WTC11 (cell line): ENCODE results near the gene DEXI. TPM values are rescaled to one million over a fixed set of nuclear protein-coding genes. Genes with fewer than 3 reads are reported as not detected.
A peak's percentile ranks its signal among the peaks of the same experiment; 100 is the strongest.

Experiments used
- AR ChIP-seq: fragments of 250-450 bp; sonication (Bioruptor Pico); IDR thresholded peaks from 2 replicates; pipeline ENCODE4 v1.9.0; 2021; ENCODE audit warnings: mild to moderate bottlenecking
- CTCF ChIP-seq: fragments of 200-600 bp; IDR thresholded peaks from 2 replicates; pipeline ENCODE4 v1.8.0; 2022; ENCODE audit warnings: antibody characterized with exemption
- FOXK1 ChIP-seq: sonication (generic); formaldehyde crosslinking; IDR thresholded peaks from 2 replicates; pipeline ENCODE4 v1.8.0; 2022; ENCODE audit warnings: mild to moderate bottlenecking, moderate library complexity, missing genetic modification reagents
- FOXP4 ChIP-seq: sonication (generic); formaldehyde crosslinking; IDR thresholded peaks from 2 replicates; pipeline ENCODE4 v1.8.0; 2022; ENCODE audit warnings: mild to moderate bottlenecking, missing genetic modification reagents
- GTF2I ChIP-seq: fragments of 250-450 bp; sonication (Bioruptor Pico); conservative IDR thresholded peaks from 2 replicates; pipeline ENCODE4 v1.4.0; 2021; ENCODE audit warnings: mild to moderate bottlenecking
- HMGA2 ChIP-seq: fragments of 250-450 bp; sonication (Bioruptor Pico); IDR thresholded peaks from 2 replicates; pipeline ENCODE4 v1.4.0; 2021; ENCODE audit warnings: mild to moderate bottlenecking, moderate library complexity
- HMGXB4 ChIP-seq: sonication (generic); formaldehyde crosslinking; IDR thresholded peaks from 2 replicates; pipeline ENCODE4 v1.8.1; 2023; ENCODE audit warnings: mild to moderate bottlenecking, moderate library complexity, missing genetic modification reagents
- JAZF1 ChIP-seq: fragments of 250-450 bp; sonication (Bioruptor Pico); IDR thresholded peaks from 2 replicates; pipeline ENCODE4 v1.9.0; 2021; ENCODE audit warnings: moderate library complexity, mild to moderate bottlenecking, inconsistent platforms
- MXD4 ChIP-seq: fragments of 250-450 bp; sonication (Bioruptor Pico); IDR thresholded peaks from 2 replicates; pipeline ENCODE4 v1.8.0; 2021; ENCODE audit warnings: mild to moderate bottlenecking, moderate library complexity, borderline replicate concordance
- NFATC4 ChIP-seq: fragments of 250-450 bp; sonication (Bioruptor Pico); IDR thresholded peaks from 2 replicates; pipeline ENCODE4 v1.9.0; 2021; ENCODE audit warnings: mild to moderate bottlenecking
- NFE2L1 ChIP-seq: sonication (generic); formaldehyde crosslinking; IDR thresholded peaks from 2 replicates; pipeline ENCODE4 v1.8.1; 2023; ENCODE audit warnings: missing genetic modification reagents
- NR1H2 ChIP-seq: sonication (generic); formaldehyde crosslinking; IDR thresholded peaks from 2 replicates; pipeline ENCODE4 v1.9.0; 2021; ENCODE audit warnings: mild to moderate bottlenecking, moderate library complexity, missing genetic modification reagents
- NR3C1 ChIP-seq: sonication (generic); formaldehyde crosslinking; conservative IDR thresholded peaks from 2 replicates; pipeline ENCODE4 v1.8.1; 2023; ENCODE audit warnings: low read depth, mild to moderate bottlenecking, missing genetic modification reagents
- OVOL2 ChIP-seq: fragments of 250-450 bp; sonication (Bioruptor Pico); IDR thresholded peaks from 2 replicates; pipeline ENCODE4 v1.9.0; 2021; ENCODE audit warnings: mild to moderate bottlenecking, borderline replicate concordance
- RORB ChIP-seq: fragments of 250-450 bp; sonication (Bioruptor Pico); IDR thresholded peaks from 2 replicates; pipeline ENCODE4 v1.9.0; 2021; ENCODE audit warnings: mild to moderate bottlenecking
- SOX15 ChIP-seq: fragments of 250-450 bp; sonication (Bioruptor Pico); IDR thresholded peaks from 2 replicates; pipeline ENCODE4 v1.9.0; 2021; ENCODE audit warnings: mild to moderate bottlenecking
- TCF7 ChIP-seq: sonication (generic); formaldehyde crosslinking; IDR thresholded peaks from 2 replicates; pipeline ENCODE4 v1.8.0; 2022; ENCODE audit warnings: mild to moderate bottlenecking, low read depth, missing genetic modification reagents, moderate library complexity
- TP53 ChIP-seq: sonication (generic); formaldehyde crosslinking; IDR thresholded peaks from 2 replicates; pipeline ENCODE4 v1.8.1; 2023; ENCODE audit warnings: mild to moderate bottlenecking, missing genetic modification reagents
- USF2 ChIP-seq: sonication (generic); formaldehyde crosslinking; IDR thresholded peaks from 2 replicates; pipeline ENCODE4 v1.8.1; 2023; ENCODE audit warnings: mild to moderate bottlenecking, missing genetic modification reagents, moderate library complexity
- ZNF138 ChIP-seq: sonication (generic); formaldehyde crosslinking; conservative IDR thresholded peaks from 2 replicates; pipeline ENCODE4 v1.8.1; 2022; ENCODE audit warnings: mild to moderate bottlenecking, moderate library complexity, missing genetic modification reagents
- ZNF317 ChIP-seq: sonication (generic); formaldehyde crosslinking; IDR thresholded peaks from 2 replicates; pipeline ENCODE4 v1.8.1; 2023; ENCODE audit warnings: low read depth, mild to moderate bottlenecking, moderate library complexity, missing genetic modification reagents, borderline replicate concordance
- ZNF416 ChIP-seq: fragments of 250-450 bp; sonication (Bioruptor Pico); IDR thresholded peaks from 2 replicates; pipeline ENCODE4 v1.9.0; 2021; ENCODE audit warnings: mild to moderate bottlenecking, inconsistent platforms
- total RNA-seq: library from RNA; stranded (reverse); gene quantifications from 3 replicates; pipeline ENCODE4 v1.2.3, GENCODE V29; 2021
- TF ChIP-seq, protein P1 (sequence below): sonication (generic); formaldehyde crosslinking; IDR thresholded peaks from 2 replicates; pipeline ENCODE4 v1.8.1; 2022; ENCODE audit warnings: low read depth, mild to moderate bottlenecking, moderate library complexity, missing genetic modification reagents, borderline replicate concordance
- TF ChIP-seq, protein P2 (sequence below): sonication (generic); formaldehyde crosslinking; IDR thresholded peaks from 2 replicates; pipeline ENCODE4 v1.8.0; 2023; ENCODE audit warnings: missing genetic modification reagents, mild to moderate bottlenecking, borderline replicate concordance

DEXI gene
- total RNA-seq, 1 experiment from 2014 or later, result 33.7 TPM

- no peak for TF ChIP-seq HMGXB4 (CRISPR knock-in tag)
- TF ChIP-seq JAZF1, result no peak
- TF ChIP-seq USF2 (CRISPR knock-in tag), result 0 out of 2 replicates have a peak, but pooled peaks have one; percentile 27
- TF ChIP-seq GTF2I (CRISPR knock-in tag), result no peak
- peak; percentile 84; the same call in 1 of the 2 replicates for TF ChIP-seq FOXK1 (CRISPR knock-in tag)
- no peak for TF ChIP-seq AR (CRISPR knock-in tag)
- no peak for TF ChIP-seq ZNF416 (CRISPR knock-in tag)
- no peak for TF ChIP-seq MXD4
- TF ChIP-seq, protein P1, sequence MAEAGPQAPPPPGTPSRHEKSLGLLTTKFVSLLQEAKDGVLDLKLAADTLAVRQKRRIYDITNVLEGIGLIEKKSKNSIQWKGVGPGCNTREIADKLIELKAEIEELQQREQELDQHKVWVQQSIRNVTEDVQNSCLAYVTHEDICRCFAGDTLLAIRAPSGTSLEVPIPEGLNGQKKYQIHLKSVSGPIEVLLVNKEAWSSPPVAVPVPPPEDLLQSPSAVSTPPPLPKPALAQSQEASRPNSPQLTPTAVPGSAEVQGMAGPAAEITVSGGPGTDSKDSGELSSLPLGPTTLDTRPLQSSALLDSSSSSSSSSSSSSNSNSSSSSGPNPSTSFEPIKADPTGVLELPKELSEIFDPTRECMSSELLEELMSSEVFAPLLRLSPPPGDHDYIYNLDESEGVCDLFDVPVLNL (CRISPR knock-in tag), result no peak
- TF ChIP-seq HMGA2, result no peak
- no peak for TF ChIP-seq SOX15 (CRISPR knock-in tag)
- no peak for TF ChIP-seq ZNF317 (CRISPR knock-in tag)
- TF ChIP-seq FOXP4, result peak; percentile 90
- TF ChIP-seq CTCF, result no peak
- no peak for TF ChIP-seq RORB
- TF ChIP-seq, protein P2, sequence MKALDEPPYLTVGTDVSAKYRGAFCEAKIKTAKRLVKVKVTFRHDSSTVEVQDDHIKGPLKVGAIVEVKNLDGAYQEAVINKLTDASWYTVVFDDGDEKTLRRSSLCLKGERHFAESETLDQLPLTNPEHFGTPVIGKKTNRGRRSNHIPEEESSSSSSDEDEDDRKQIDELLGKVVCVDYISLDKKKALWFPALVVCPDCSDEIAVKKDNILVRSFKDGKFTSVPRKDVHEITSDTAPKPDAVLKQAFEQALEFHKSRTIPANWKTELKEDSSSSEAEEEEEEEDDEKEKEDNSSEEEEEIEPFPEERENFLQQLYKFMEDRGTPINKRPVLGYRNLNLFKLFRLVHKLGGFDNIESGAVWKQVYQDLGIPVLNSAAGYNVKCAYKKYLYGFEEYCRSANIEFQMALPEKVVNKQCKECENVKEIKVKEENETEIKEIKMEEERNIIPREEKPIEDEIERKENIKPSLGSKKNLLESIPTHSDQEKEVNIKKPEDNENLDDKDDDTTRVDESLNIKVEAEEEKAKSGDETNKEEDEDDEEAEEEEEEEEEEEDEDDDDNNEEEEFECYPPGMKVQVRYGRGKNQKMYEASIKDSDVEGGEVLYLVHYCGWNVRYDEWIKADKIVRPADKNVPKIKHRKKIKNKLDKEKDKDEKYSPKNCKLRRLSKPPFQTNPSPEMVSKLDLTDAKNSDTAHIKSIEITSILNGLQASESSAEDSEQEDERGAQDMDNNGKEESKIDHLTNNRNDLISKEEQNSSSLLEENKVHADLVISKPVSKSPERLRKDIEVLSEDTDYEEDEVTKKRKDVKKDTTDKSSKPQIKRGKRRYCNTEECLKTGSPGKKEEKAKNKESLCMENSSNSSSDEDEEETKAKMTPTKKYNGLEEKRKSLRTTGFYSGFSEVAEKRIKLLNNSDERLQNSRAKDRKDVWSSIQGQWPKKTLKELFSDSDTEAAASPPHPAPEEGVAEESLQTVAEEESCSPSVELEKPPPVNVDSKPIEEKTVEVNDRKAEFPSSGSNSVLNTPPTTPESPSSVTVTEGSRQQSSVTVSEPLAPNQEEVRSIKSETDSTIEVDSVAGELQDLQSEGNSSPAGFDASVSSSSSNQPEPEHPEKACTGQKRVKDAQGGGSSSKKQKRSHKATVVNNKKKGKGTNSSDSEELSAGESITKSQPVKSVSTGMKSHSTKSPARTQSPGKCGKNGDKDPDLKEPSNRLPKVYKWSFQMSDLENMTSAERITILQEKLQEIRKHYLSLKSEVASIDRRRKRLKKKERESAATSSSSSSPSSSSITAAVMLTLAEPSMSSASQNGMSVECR (CRISPR knock-in tag), result peak; percentile 87; the same call in 1 of the 2 replicates
- no peak for TF ChIP-seq OVOL2 (CRISPR knock-in tag)
- TF ChIP-seq NR3C1 (CRISPR knock-in tag), result no peak
- TF ChIP-seq NFATC4, result no peak
- no peak for TF ChIP-seq TCF7
- TF ChIP-seq ZNF138, result peak; percentile 83; the same call in 1 of the 2 replicates
- peak; percentile 88 for TF ChIP-seq TP53 (CRISPR knock-in tag)
- peak; percentile 81 for TF ChIP-seq NFE2L1 (CRISPR knock-in tag)
- TF ChIP-seq NR1H2 (CRISPR knock-in tag), result 0 out of 2 replicates have a peak, but pooled peaks have one; percentile 28
Measured at GRCh38 chr16:10895053-10895946, 47.0 kb downstream of the DEXI start (continued).
